ENCODE data around the gene GAB3. TPM values are rescaled to one million over a fixed set of nuclear protein-coding genes. Genes with fewer than 3 reads are reported as not detected.

Gene GAB3
- polyA plus RNA-seq, 2 of the 4 experiments (the other 2 are of a cell fraction) = 0.13 to 0.39 TPM

DNA sequence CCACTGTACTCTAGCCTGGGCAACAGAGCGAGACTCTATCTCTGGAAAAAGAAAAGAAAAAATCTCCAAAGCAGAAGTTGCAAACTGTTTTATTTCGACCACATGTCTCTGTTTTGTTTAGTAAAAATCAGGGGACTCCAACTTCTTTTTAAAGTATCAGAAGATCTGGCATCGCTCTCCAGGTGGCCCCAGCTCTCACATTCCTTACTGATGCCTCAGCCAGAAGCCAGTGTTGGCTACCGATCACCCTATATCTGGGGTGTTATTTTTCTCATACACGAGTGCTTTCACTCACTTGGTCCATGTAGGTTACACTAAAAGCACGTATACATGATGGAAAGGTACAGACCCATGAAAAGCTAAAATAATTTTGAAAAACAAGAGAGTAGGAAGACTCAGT lies 46.1 kb upstream of the GAB3 start:
- Histone ChIP-seq H3K4me1 (peaks cover 67% of the 10 kb centered on the region), H3K27ac (peak overlapping the region; percentile 24 to 47; a peak in 3 of 6 replicates), H3K9me3 (no peaks in the 10 kb centered on the region), H3K4me2 (peak overlapping the region; percentile 44), H3K4me3 (no peak overlapping the region)
- ATAC-seq (no peak), FAIRE-seq (peak; percentile 96), DNase-seq (ENCODE audit: low read depth in 1 of 2, low spot score in 1 of 2) (no peak)
- ChIA-PET CTCF (interaction anchor here (1.1 kb wide), 1 partner anchor 44 kb away, joined by 3 read pairs; no protein-coding TSS in a partner anchor), POLR2A (no interaction called here)
- TF ChIP-seq NR3C1 (IDR thresholded peaks at IDR 0.05) (no peak), CHD2 (IDR thresholded peaks at IDR 0.05; ENCODE audit: low read length, partially characterized antibody) (no peak), SMC3 (IDR thresholded peaks at IDR 0.05) (no peak), ZFP36 (IDR thresholded peaks at IDR 0.05; ENCODE audit: borderline replicate concordance, partially characterized antibody) (no peak), NFE2L2 (conservative IDR thresholded peaks at IDR 0.05; ENCODE audit: low read length) (no peak), POLR2AphosphoS2 (conservative IDR thresholded peaks at IDR 0.05; ENCODE audit: low read length) (no peak)
- WGBS (ENCODE audit: missing lambda C conversion rate) = 52% methylated on average over 6 of the region's 6 CpGs

GRCh38 chrX:154795016-154795415 lies 44.1 kb upstream of the GAB3 start:
- ChIA-PET POLR2A (interaction anchor here (0.9 kb wide), 1 partner anchor 33 kb away, joined by 3 read pairs; the partner anchor contains the start of gene DKC1), CTCF (interaction anchor here (1.3 kb wide), 1 partner anchor 46 kb away, joined by 5 read pairs; no protein-coding TSS in a partner anchor)
- FAIRE-seq (no peak), DNase-seq (ENCODE audit: low read depth in 1 of 2, low spot score in 1 of 2) (no peak), ATAC-seq (no peak)
- Histone ChIP-seq H3K4me3 (no peak overlapping the region), H3K4me2 (no peak overlapping the region), H3K9me3 (no peaks in the 10 kb centered on the region), H3K27ac (no peak overlapping the region), H3K4me1 (peaks cover 66% of the 10 kb centered on the region)
- TF ChIP-seq KDM5A (IDR thresholded peaks at IDR 0.05) = no peak
- 79% methylated on average over 2 of the region's 2 CpGs for WGBS (ENCODE audit: missing lambda C conversion rate)

DNA sequence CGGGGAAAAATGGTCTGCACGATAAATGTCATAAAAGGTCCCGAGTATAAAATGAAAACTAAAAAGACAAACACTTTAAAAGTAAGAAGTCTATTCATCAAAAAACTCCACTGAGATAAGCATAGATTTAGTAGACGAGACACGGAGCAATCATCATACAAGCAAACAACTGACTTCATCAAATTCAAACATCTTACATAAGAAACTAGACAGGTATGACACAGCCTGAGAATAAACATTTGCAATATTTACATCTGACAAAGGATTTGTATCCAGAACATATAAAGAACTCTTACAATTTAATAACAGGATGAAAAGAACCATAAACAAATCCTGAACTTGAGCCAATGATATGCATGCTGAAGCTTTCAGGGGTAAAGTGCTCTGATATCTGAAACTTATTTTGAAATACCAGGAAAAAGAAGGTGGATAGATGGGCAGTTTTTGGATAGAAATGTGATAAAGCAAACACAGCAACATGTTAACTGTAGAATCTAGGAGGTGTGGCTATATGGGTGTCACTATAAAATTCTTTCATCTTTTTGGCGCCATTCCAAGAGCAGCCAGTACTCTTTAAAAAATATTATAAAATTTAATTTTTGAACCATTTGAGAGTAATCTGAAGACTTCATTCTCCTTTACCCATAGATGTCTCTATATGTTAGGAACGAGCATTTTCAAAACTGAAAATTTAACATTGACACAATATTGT lies 42.4 kb upstream of the GAB3 start:
- FAIRE-seq (peak; percentile 7), DNase-seq (ENCODE audit: low read depth in 1 of 2, low spot score in 1 of 2) (peak in 1 of 2 experiments; percentile 25), ATAC-seq (peak; percentile 45 to 56; a peak in 3 of 6 replicates)
- ChIA-PET CTCF (no interaction called here), POLR2A (no interaction called here)
- Histone ChIP-seq H3K4me3 (no peak overlapping the region), H3K4me1 (peaks cover 51% of the 10 kb centered on the region), H3K9me3 (no peaks in the 10 kb centered on the region), H3K27ac (no peak overlapping the region; a peak in 1 of 6 replicates), H3K4me2 (peak overlapping the region; percentile 46)
- WGBS (ENCODE audit: missing lambda C conversion rate) = 51% methylated on average over 7 of the region's 7 CpGs
- TF ChIP-seq MYC (IDR thresholded peaks at IDR 0.05; ENCODE audit: borderline replicate concordance, low read length) = no peak
- TF ChIP-seq FOXS1 (CRISPR knock-in tag; IDR thresholded peaks at IDR 0.05) = no peak
- no peak for TF ChIP-seq RAD21 (conservative IDR thresholded peaks at IDR 0.05 in 1 of 2, IDR thresholded peaks at IDR 0.05 in 1 of 2)
- no peak for TF ChIP-seq EHF (CRISPR knock-in tag; IDR thresholded peaks at IDR 0.05)
- no peak for TF ChIP-seq TP53 (CRISPR knock-in tag; IDR thresholded peaks at IDR 0.05)
- TF ChIP-seq HOXB5 (CRISPR knock-in tag; IDR thresholded peaks at IDR 0.05) = no peak
- no peak for TF ChIP-seq RNF2 (IDR thresholded peaks at IDR 0.05; ENCODE audit: borderline replicate concordance, low read depth)
- TF ChIP-seq HOXA7 (CRISPR knock-in tag; IDR thresholded peaks at IDR 0.05) = no peak
- TF ChIP-seq CEBPB (IDR thresholded peaks at IDR 0.05) = peak; percentile 42 to 47; a peak in 2 of 4 replicates
- TF ChIP-seq, protein P1, sequence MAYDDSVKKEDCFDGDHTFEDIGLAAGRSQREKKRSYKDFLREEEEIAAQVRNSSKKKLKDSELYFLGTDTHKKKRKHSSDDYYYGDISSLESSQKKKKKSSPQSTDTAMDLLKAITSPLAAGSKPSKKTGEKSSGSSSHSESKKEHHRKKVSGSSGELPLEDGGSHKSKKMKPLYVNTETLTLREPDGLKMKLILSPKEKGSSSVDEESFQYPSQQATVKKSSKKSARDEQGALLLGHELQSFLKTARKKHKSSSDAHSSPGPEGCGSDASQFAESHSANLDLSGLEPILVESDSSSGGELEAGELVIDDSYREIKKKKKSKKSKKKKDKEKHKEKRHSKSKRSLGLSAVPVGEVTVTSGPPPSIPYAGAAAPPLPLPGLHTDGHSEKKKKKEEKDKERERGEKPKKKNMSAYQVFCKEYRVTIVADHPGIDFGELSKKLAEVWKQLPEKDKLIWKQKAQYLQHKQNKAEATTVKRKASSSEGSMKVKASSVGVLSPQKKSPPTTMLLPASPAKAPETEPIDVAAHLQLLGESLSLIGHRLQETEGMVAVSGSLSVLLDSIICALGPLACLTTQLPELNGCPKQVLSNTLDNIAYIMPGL (CRISPR knock-in tag; IDR thresholded peaks at IDR 0.05; ENCODE audit: borderline replicate concordance) = no peak
- TF ChIP-seq NPAS2 (CRISPR knock-in tag; IDR thresholded peaks at IDR 0.05; ENCODE audit: borderline replicate concordance) = no peak
- TF ChIP-seq RCOR1 (IDR thresholded peaks at IDR 0.05; ENCODE audit: low read depth, low read length) = no peak
- TF ChIP-seq, protein P2, sequence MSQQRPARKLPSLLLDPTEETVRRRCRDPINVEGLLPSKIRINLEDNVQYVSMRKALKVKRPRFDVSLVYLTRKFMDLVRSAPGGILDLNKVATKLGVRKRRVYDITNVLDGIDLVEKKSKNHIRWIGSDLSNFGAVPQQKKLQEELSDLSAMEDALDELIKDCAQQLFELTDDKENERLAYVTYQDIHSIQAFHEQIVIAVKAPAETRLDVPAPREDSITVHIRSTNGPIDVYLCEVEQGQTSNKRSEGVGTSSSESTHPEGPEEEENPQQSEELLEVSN (IDR thresholded peaks at IDR 0.05; ENCODE audit: borderline replicate concordance, low read depth) = no peak
- peak in 1 of 2 experiments; percentile 53; a peak in 1 of 5 replicates for TF ChIP-seq JUN (IDR thresholded peaks at IDR 0.05)
- TF ChIP-seq, protein P3, sequence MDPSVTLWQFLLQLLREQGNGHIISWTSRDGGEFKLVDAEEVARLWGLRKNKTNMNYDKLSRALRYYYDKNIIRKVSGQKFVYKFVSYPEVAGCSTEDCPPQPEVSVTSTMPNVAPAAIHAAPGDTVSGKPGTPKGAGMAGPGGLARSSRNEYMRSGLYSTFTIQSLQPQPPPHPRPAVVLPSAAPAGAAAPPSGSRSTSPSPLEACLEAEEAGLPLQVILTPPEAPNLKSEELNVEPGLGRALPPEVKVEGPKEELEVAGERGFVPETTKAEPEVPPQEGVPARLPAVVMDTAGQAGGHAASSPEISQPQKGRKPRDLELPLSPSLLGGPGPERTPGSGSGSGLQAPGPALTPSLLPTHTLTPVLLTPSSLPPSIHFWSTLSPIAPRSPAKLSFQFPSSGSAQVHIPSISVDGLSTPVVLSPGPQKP (IDR thresholded peaks at IDR 0.05; ENCODE audit: low read depth, low read length) = no peak
- TF ChIP-seq NR3C1 (IDR thresholded peaks at IDR 0.05) = no peak
- peak; percentile 74; the same call in 1 of the 2 replicates for TF ChIP-seq JUNB (IDR thresholded peaks at IDR 0.05)
- TF ChIP-seq POLR2AphosphoS2 (conservative IDR thresholded peaks at IDR 0.05; ENCODE audit: low read length) = no peak
- no peak for TF ChIP-seq ZSCAN20 (CRISPR knock-in tag; IDR thresholded peaks at IDR 0.05)
- TF ChIP-seq EHMT2 (IDR thresholded peaks at IDR 0.05; ENCODE audit: low read depth) = no peak
- no peak for TF ChIP-seq MAFK (IDR thresholded peaks at IDR 0.05; ENCODE audit: partially characterized antibody)
- TF ChIP-seq ZC3H11A (IDR thresholded peaks at IDR 0.05) = no peak
- no peak for TF ChIP-seq ZNF302 (CRISPR knock-in tag; IDR thresholded peaks at IDR 0.05)
- TF ChIP-seq GATA3 (IDR thresholded peaks at IDR 0.05; ENCODE audit: borderline replicate concordance) = peak; percentile 38; the same call in 1 of the 2 replicates
- no peak for TF ChIP-seq ZFP36 (IDR thresholded peaks at IDR 0.05; ENCODE audit: borderline replicate concordance, partially characterized antibody)
- no peak for TF ChIP-seq RARB (CRISPR knock-in tag; IDR thresholded peaks at IDR 0.05)
- no peak; a peak in 1 of 5 replicates for TF ChIP-seq EP300 (IDR thresholded peaks at IDR 0.05)
- no peak for TF ChIP-seq KDM1A (IDR thresholded peaks at IDR 0.05; ENCODE audit: low read depth)

Measured in A549 (cell line).